OCI-LY3 (cell line): ENCODE data around the gene RARA.

ENCODE experiments used
- EZH2phosphoT487 ChIP-seq: fragments of 200-600 bp; shearing (Covaris generic); IDR thresholded peaks from 2 replicates; pipeline ENCODE4 v1.6.1; 2018; ENCODE audit warnings: antibody characterized with exemption, mixed run types, low read depth
- TF ChIP-seq, protein P1 (sequence below): fragments of 200-600, 300-600 bp; sonication (generic); IDR thresholded peaks from 2 replicates; pipeline ENCODE4 v1.5.1; 2014; ENCODE audit warnings: antibody characterized with exemption, low read length, low read depth

- TF ChIP-seq, protein P1, sequence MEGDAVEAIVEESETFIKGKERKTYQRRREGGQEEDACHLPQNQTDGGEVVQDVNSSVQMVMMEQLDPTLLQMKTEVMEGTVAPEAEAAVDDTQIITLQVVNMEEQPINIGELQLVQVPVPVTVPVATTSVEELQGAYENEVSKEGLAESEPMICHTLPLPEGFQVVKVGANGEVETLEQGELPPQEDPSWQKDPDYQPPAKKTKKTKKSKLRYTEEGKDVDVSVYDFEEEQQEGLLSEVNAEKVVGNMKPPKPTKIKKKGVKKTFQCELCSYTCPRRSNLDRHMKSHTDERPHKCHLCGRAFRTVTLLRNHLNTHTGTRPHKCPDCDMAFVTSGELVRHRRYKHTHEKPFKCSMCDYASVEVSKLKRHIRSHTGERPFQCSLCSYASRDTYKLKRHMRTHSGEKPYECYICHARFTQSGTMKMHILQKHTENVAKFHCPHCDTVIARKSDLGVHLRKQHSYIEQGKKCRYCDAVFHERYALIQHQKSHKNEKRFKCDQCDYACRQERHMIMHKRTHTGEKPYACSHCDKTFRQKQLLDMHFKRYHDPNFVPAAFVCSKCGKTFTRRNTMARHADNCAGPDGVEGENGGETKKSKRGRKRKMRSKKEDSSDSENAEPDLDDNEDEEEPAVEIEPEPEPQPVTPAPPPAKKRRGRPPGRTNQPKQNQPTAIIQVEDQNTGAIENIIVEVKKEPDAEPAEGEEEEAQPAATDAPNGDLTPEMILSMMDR, result no peak
- TF ChIP-seq EZH2phosphoT487, result no peak
These were observed 17.2 kb downstream of the RARA start for GRCh38 chr17:40326014-40326831.
